SK-N-SH (cell line): ENCODE results near the gene PTPRD. TPM values are rescaled to one million over a fixed set of nuclear protein-coding genes. Genes with fewer than 3 reads are reported as not detected.

Experiments used
- CTCF ChIA-PET: fragments of 300-600, 350-600 bp; formaldehyde crosslinking; extraction: SDS; loops from one replicate; lab custom pipeline; 2021; lab: Yijun Ruan, JAX
- POLR2A ChIA-PET: fragments of 350-600 bp; sonication (Branson Sonifier 250); formaldehyde crosslinking; extraction: SDS; loops from one replicate; lab custom pipeline; 2020; ENCODE audit warnings: antibody characterized with exemption, inconsistent platforms; lab: Yijun Ruan, JAX
- DNase-seq: peaks from one replicate; pipeline ENCODE4 v3.0.0; 2012
- H2AFZ ChIP-seq: fragments of 200-600 bp; sonication (generic); 2 replicates; pipeline ENCODE4 v1.8.1; 2016; ENCODE audit warnings: antibody characterized with exemption, mild to moderate bottlenecking, low read depth
- H3F3A ChIP-seq: fragments of 200-600 bp; sonication (generic); replicated peaks from 2 replicates; pipeline ENCODE3; 2016; ENCODE audit warnings: antibody characterized with exemption, mild to moderate bottlenecking; ENCODE audit not compliant: insufficient read depth
- H3K27ac ChIP-seq, 2 experiments: fragments of 200-500 bp in 1 of 2; fragments of 200-600 bp in 1 of 2; sonication (Bioruptor generic) in 1 of 2; sonication (generic), shearing (Covaris generic) in 1 of 2; 2 replicates each; pipeline versions ENCODE4 v1.5.1 to v1.6.1; 2014 to 2016; ENCODE audit warnings: low read depth in 2 of 2, inconsistent platforms in 1 of 2, low read length in 1 of 2, mild to moderate bottlenecking in 1 of 2, mixed read lengths in 1 of 2
- H3K27me3 ChIP-seq: fragments of 200-600 bp; sonication (generic), shearing (Covaris generic); 2 replicates; pipeline ENCODE4 v1.6.1; 2016; ENCODE audit warnings: mixed run types; ENCODE audit not compliant: insufficient read depth
- H3K36me3 ChIP-seq, 2 experiments: fragments of 200-500 bp in 1 of 2; fragments of 200-600 bp in 1 of 2; sonication (Bioruptor generic) in 1 of 2; sonication (generic) in 1 of 2; replicated peaks in 1 of 2; 2 replicates each; pipeline versions ENCODE3 to v1.5.1; 2014 to 2016; ENCODE audit warnings: low read length in 1 of 2, mild to moderate bottlenecking in 1 of 2; ENCODE audit not compliant: insufficient read depth in 2 of 2, control insufficient read depth in 1 of 2
- H3K4me1 ChIP-seq, 2 experiments: fragments of 200-500 bp in 1 of 2; fragments of 200-600 bp in 1 of 2; sonication (Bioruptor generic) in 1 of 2; sonication (generic), shearing (Covaris generic) in 1 of 2; 2 replicates each; pipeline versions ENCODE4 v1.5.1 to v1.6.1; 2014 to 2016; ENCODE audit warnings: low read depth in 1 of 2, low read length in 1 of 2, mixed run types in 1 of 2; ENCODE audit not compliant: insufficient read depth in 2 of 2, control insufficient read depth in 1 of 2
- H3K4me2 ChIP-seq: fragments of 200-600 bp; sonication (generic), shearing (Covaris generic); 2 replicates; pipeline ENCODE4 v1.6.1; 2017; ENCODE audit warnings: mixed run types
- H3K4me3 ChIP-seq, 2 experiments: fragments of 200-500 bp in 1 of 2; fragments of 200-600 bp in 1 of 2; sonication (Bioruptor generic) in 1 of 2; sonication (generic), shearing (Covaris generic) in 1 of 2; 2 replicates each; pipeline versions ENCODE4 v1.5.1 to v1.8.1; 2014 to 2016; ENCODE audit warnings: low read depth in 2 of 2, inconsistent platforms in 1 of 2, low read length in 1 of 2, mild to moderate bottlenecking in 1 of 2, mixed read lengths in 1 of 2, moderate library complexity in 1 of 2
- H3K79me2 ChIP-seq: fragments of 200-600 bp; sonication (generic); 2 replicates; pipeline ENCODE4 v1.8.1; 2017; ENCODE audit warnings: mild to moderate bottlenecking; ENCODE audit not compliant: insufficient read depth
- H3K9ac ChIP-seq: fragments of 200-600 bp; sonication (generic); 2 replicates; pipeline ENCODE4 v1.6.1; 2017; ENCODE audit warnings: mixed run types
- H3K9me2 ChIP-seq: fragments of 200-600 bp; sonication (generic); 2 replicates; pipeline ENCODE4 v1.6.1; 2017; ENCODE audit warnings: mixed run types
- H3K9me3 ChIP-seq: fragments of 200-600 bp; sonication (generic); 2 replicates; pipeline ENCODE4 v1.6.1; 2017; ENCODE audit warnings: mixed run types, mild to moderate bottlenecking, moderate library complexity
- H4K20me1 ChIP-seq: fragments of 200-600 bp; sonication (generic); 2 replicates; pipeline ENCODE4 v1.6.1; 2017; ENCODE audit warnings: mild to moderate bottlenecking, mixed run types; ENCODE audit not compliant: insufficient read depth
- ELF1 ChIP-seq: IDR thresholded peaks from 2 replicates; pipeline ENCODE4 v1.4.0; 2012
- EP300 ChIP-seq, 2 experiments: IDR thresholded peaks; 2 replicates each; pipeline versions ENCODE4 v1.4.0 to v1.6.1; 2012; ENCODE audit warnings: borderline replicate concordance in 1 of 2, low read depth in 1 of 2, low read length in 1 of 2
- EZH2phosphoT487 ChIP-seq: fragments of 200-600 bp; sonication (generic); IDR thresholded peaks from 2 replicates; pipeline ENCODE4 v1.6.1; 2017; ENCODE audit warnings: low read depth, mixed run types, mild to moderate bottlenecking, antibody characterized with exemption, moderate library complexity, borderline replicate concordance
- FOSL2 ChIP-seq: IDR thresholded peaks from 2 replicates; pipeline ENCODE4 v1.4.0; 2012; ENCODE audit warnings: low read depth, mild to moderate bottlenecking, moderate library complexity, borderline replicate concordance
- FOXM1 ChIP-seq: IDR thresholded peaks from 2 replicates; pipeline ENCODE4 v1.4.0; 2012; ENCODE audit warnings: low read depth, mild to moderate bottlenecking
- GABPA ChIP-seq: IDR thresholded peaks from 2 replicates; pipeline ENCODE4 v1.4.0; 2012; ENCODE audit warnings: low read depth, mild to moderate bottlenecking
- IRF3 ChIP-seq: fragments of 150-350 bp; IDR thresholded peaks from 2 replicates; pipeline ENCODE4 v1.6.1; 2016; ENCODE audit warnings: mild to moderate bottlenecking, low read depth, low read length
- JUND ChIP-seq: IDR thresholded peaks from 2 replicates; pipeline ENCODE4 v1.4.0; 2012
- MEF2A ChIP-seq: IDR thresholded peaks from 2 replicates; pipeline ENCODE4 v1.4.0; 2012; ENCODE audit warnings: low read depth, borderline replicate concordance
- NFIC ChIP-seq: IDR thresholded peaks from 2 replicates; pipeline ENCODE4 v1.4.0; 2012; ENCODE audit warnings: borderline replicate concordance
- NRF1 ChIP-seq: IDR thresholded peaks from 2 replicates; pipeline ENCODE4 v1.6.1; 2012; ENCODE audit warnings: low read depth, mild to moderate bottlenecking, low read length
- POLR2AphosphoS5 ChIP-seq: IDR thresholded peaks from 2 replicates; pipeline ENCODE4 v1.6.1; 2012; ENCODE audit warnings: low read depth, low read length
- RCOR1 ChIP-seq: fragments of 150-350 bp; IDR thresholded peaks from 2 replicates; pipeline ENCODE4 v1.6.1; 2017; ENCODE audit warnings: antibody characterized with exemption, low read length
- RFX5 ChIP-seq: IDR thresholded peaks from 2 replicates; pipeline ENCODE4 v1.6.1; 2012; ENCODE audit warnings: mild to moderate bottlenecking, improper control_type of control experiment, low read length
- RXRA ChIP-seq: IDR thresholded peaks from 2 replicates; pipeline ENCODE4 v1.4.0; 2012; ENCODE audit warnings: low read depth, mild to moderate bottlenecking, borderline replicate concordance
- SIN3A ChIP-seq: IDR thresholded peaks from 2 replicates; pipeline ENCODE4 v1.6.1; 2012; ENCODE audit warnings: low read depth, mild to moderate bottlenecking, low read length, moderate library complexity, borderline replicate concordance
- SMC3 ChIP-seq: IDR thresholded peaks from 2 replicates; pipeline ENCODE4 v1.6.1; 2012; ENCODE audit warnings: low read depth, low read length, improper control_type of control experiment
- TEAD4 ChIP-seq: IDR thresholded peaks from 2 replicates; pipeline ENCODE4 v1.4.0; 2012; ENCODE audit warnings: mild to moderate bottlenecking, borderline replicate concordance; ENCODE audit not compliant: insufficient read depth
- ZBTB33 ChIP-seq: IDR thresholded peaks from 2 replicates; pipeline ENCODE4 v1.4.0; 2012; ENCODE audit warnings: low read depth, borderline replicate concordance
- WGBS: methylation state at CpG from one replicate; pipeline ENCODE4 v1.1.6; 2017; ENCODE audit warnings: low lambda C conversion rate; 5-methylcytosine and 5-hydroxymethylcytosine counted together
- polyA plus RNA-seq, 3 experiments: library from polyadenylated mRNA; depleted of rRNA; stranded (reverse); fragments of >200 nt; gene quantifications; 2 replicates each; pipeline ENCODE4 v1.2.3, GENCODE V29; 2012
- TF ChIP-seq, protein P1 (sequence below): IDR thresholded peaks from 2 replicates; pipeline ENCODE4 v1.4.0; 2012; ENCODE audit warnings: low read depth, borderline replicate concordance

PTPRD gene
- polyA plus RNA-seq, 1 of the 3 experiments (the other 2 are of a cell fraction), result 0.15 TPM

DNA sequence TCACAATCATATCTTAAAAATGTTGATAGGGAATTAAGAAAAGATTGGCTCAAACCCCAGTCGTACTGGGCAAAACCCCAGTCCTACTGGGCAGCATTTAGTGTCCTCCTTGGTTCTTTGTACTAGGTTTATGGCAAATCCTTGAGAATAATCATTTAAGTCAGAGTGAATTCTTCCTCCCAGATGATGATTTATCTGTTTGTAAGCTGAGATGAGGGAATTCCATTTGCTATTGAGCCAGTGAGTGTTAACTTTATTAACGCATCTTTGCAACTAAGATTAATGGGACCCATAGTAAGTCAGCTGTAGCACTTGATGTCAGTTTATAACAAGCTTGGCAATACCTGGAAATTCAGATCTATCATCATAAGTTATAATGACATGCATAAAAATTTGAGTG is 1991.4 kb downstream of the PTPRD start:
- ChIA-PET CTCF (no interaction called here), POLR2A (no interaction called here)
- no peaks in the 10 kb centered on the region for H3K36me3 ChIP-seq
- no peaks in the 10 kb centered on the region for H3K79me2 ChIP-seq
- DNase-seq, result no peak
- H3F3A ChIP-seq, result no peaks in the 10 kb centered on the region
- no peaks in the 10 kb centered on the region for H3K27me3 ChIP-seq
- H3K9ac ChIP-seq, result no peak overlapping the region
- no peaks in the 10 kb centered on the region for H3K4me1 ChIP-seq
- H3K9me2 ChIP-seq, result no peaks in the 10 kb centered on the region
- 67% methylated on average over 2 of the region's 2 CpGs for WGBS
- TF ChIP-seq RFX5 (no peak), JUND (no peak), RXRA (no peak), SIN3A (no peak), MEF2A (no peak), IRF3 (no peak), NRF1 (no peak), EP300 (IDR thresholded peaks at IDR 0.05; ENCODE audit: borderline replicate concordance in 1 of 2, low read depth in 1 of 2, low read length in 1 of 2) (no peak), FOXM1 (no peak), FOSL2 (no peak)
- H4K20me1 ChIP-seq, result no peaks in the 10 kb centered on the region
- H3K9me3 ChIP-seq, result no peaks in the 10 kb centered on the region
- no peak overlapping the region for H3K27ac ChIP-seq
- H3K4me3 ChIP-seq, result no peak overlapping the region
- H2AFZ ChIP-seq, result no peak overlapping the region
- no peak overlapping the region for H3K4me2 ChIP-seq

DNA sequence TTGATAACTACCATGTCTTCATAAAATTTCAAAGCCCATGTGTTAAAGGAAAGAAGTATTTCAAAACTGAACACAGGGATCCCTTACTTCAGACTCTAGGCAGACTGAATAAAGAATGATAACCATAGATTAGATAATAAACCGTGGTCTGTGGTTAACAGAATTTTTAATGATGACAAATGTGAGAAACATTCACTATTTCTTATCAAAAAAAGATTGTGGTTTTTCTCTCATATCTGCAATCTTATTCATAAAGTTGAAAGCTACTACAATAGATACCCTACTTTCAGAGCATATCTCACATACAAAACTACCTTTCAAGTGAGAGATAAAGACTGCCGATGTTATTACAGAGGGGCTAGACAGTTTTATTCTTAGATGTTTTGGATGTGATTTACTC is 1996.4 kb downstream of the PTPRD start:
- WGBS, result 34% methylated on average over 2 of the region's 2 CpGs
- no peak for DNase-seq
- no peaks in the 10 kb centered on the region for H3K36me3 ChIP-seq

More for the DNA sequence above, 1996.4 kb downstream of the PTPRD start:
- H3K9ac ChIP-seq, result no peak overlapping the region
- no peaks in the 10 kb centered on the region for H3K9me3 ChIP-seq
- H3K27ac ChIP-seq, result no peak overlapping the region
- no peaks in the 10 kb centered on the region for H3K27me3 ChIP-seq
- POLR2A ChIA-PET, result no interaction called here
- H3K4me1 ChIP-seq, result no peaks in the 10 kb centered on the region
- no peaks in the 10 kb centered on the region for H3K79me2 ChIP-seq
- H4K20me1 ChIP-seq, result no peaks in the 10 kb centered on the region
- CTCF ChIA-PET, result no interaction called here
- H3K9me2 ChIP-seq, result no peaks in the 10 kb centered on the region
- H3K4me3 ChIP-seq, result no peak overlapping the region
- no peak overlapping the region for H3K4me2 ChIP-seq
- TF ChIP-seq ZBTB33 (no peak), NRF1 (no peak), ELF1 (no peak), FOSL2 (no peak), NFIC (no peak), POLR2AphosphoS5 (no peak), EP300 (IDR thresholded peaks at IDR 0.05; ENCODE audit: borderline replicate concordance in 1 of 2, low read depth in 1 of 2, low read length in 1 of 2) (no peak), RCOR1 (no peak), SMC3 (no peak), TEAD4 (no peak), SIN3A (no peak), GABPA (no peak), EZH2phosphoT487 (no peak)
- TF ChIP-seq, protein P1, sequence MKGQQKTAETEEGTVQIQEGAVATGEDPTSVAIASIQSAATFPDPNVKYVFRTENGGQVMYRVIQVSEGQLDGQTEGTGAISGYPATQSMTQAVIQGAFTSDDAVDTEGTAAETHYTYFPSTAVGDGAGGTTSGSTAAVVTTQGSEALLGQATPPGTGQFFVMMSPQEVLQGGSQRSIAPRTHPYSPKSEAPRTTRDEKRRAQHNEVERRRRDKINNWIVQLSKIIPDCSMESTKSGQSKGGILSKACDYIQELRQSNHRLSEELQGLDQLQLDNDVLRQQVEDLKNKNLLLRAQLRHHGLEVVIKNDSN, result no peak
- TF ChIP-seq, all 33 proteins: peak for 0
- Histone ChIP-seq H3F3A (peaks cover 3% of the 10 kb centered on the region), H2AFZ (no peak overlapping the region)
